HEK293 (cell line): ENCODE results near the gene ISG15.

ENCODE experiments used
- CTCF ChIA-PET: fragments of 350-600 bp; formaldehyde crosslinking; extraction: SDS; loops from one replicate; lab custom pipeline; 2021; ENCODE audit warnings: antibody characterized with exemption; lab: Yijun Ruan, JAX
- POLR2A ChIA-PET: fragments of 300-600 bp; formaldehyde crosslinking; extraction: SDS; loops from one replicate; lab custom pipeline; 2020; ENCODE audit warnings: antibody characterized with exemption, inconsistent platforms; lab: Yijun Ruan, JAX
- H3K27ac ChIP-seq: fragments of 200-500 bp; sonication (Bioruptor generic); 2 replicates; pipeline ENCODE4 v1.5.1; 2014; ENCODE audit warnings: low read depth, low read length, control low read depth, inconsistent platforms; ENCODE audit errors: extremely low read depth
- H3K36me3 ChIP-seq, 2 experiments: fragments of 200-500 bp in 1 of 2; sonication (Bioruptor generic) in 1 of 2; 1 replicate in 1 of 2; 2 replicates in 1 of 2; pipeline ENCODE4 v1.5.1; 2014 to 2017; ENCODE audit warnings: inconsistent platforms in 2 of 2, low read length in 2 of 2; ENCODE audit not compliant: control insufficient read depth in 2 of 2, insufficient read depth in 1 of 2
- H3K4me1 ChIP-seq: fragments of 200-500 bp; sonication (Bioruptor generic); 2 replicates; pipeline ENCODE4 v1.5.1; 2014; ENCODE audit warnings: mild to moderate bottlenecking, low read length, inconsistent platforms; ENCODE audit not compliant: control insufficient read depth, insufficient read depth
- H3K4me3 ChIP-seq: 2 replicates; pipeline ENCODE4 v1.5.1; 2011; ENCODE audit warnings: low read depth, mild to moderate bottlenecking, control low read depth, low read length, moderate library complexity
- H3K9me3 ChIP-seq: fragments of 200-500 bp; sonication (Bioruptor generic); 2 replicates; pipeline ENCODE4 v1.5.1; 2014; ENCODE audit warnings: low read depth, low read length, inconsistent platforms; ENCODE audit not compliant: control insufficient read depth, insufficient read depth
- GLI2 ChIP-seq: fragments of 450-650 bp; formaldehyde crosslinking; IDR thresholded peaks from 2 replicates; pipeline ENCODE4; 2017; ENCODE audit warnings: missing biosample characterization, missing genetic modification characterization, low read depth, borderline replicate concordance
- GLIS1 ChIP-seq: fragments of 450-650 bp; formaldehyde crosslinking; IDR thresholded peaks from 2 replicates; pipeline ENCODE4 v1.5.1; 2016; ENCODE audit warnings: missing biosample characterization, missing genetic modification characterization
- GLIS2 ChIP-seq: fragments of 450-650 bp; formaldehyde crosslinking; IDR thresholded peaks from 2 replicates; pipeline ENCODE4 v1.5.1; 2016; ENCODE audit warnings: missing biosample characterization, missing genetic modification characterization
- KLF10 ChIP-seq: fragments of 450-650 bp; IDR thresholded peaks from 2 replicates; pipeline ENCODE4 v1.5.1; 2018; ENCODE audit warnings: missing biosample characterization, mild to moderate bottlenecking, missing genetic modification characterization
- KLF7 ChIP-seq: fragments of 450-650 bp; formaldehyde crosslinking; IDR thresholded peaks from 2 replicates; pipeline ENCODE4 v1.5.1; 2016; ENCODE audit warnings: missing biosample characterization, missing genetic modification characterization, borderline replicate concordance
- PRDM4 ChIP-seq: fragments of 450-650 bp; formaldehyde crosslinking; IDR thresholded peaks from 2 replicates; pipeline ENCODE4 v1.5.1; 2017; ENCODE audit warnings: missing biosample characterization, missing genetic modification characterization
- REPIN1 ChIP-seq: fragments of 450-650 bp; formaldehyde crosslinking; IDR thresholded peaks from 2 replicates; pipeline ENCODE4 v1.5.1; 2017; ENCODE audit warnings: missing biosample characterization, missing genetic modification characterization, low read depth
- ZNF155 ChIP-seq: fragments of 450-650 bp; formaldehyde crosslinking; IDR thresholded peaks from 2 replicates; pipeline ENCODE4 v1.5.1; 2016; ENCODE audit warnings: missing biosample characterization, missing genetic modification characterization
- ZNF510 ChIP-seq: fragments of 450-650 bp; formaldehyde crosslinking; IDR thresholded peaks from 2 replicates; pipeline ENCODE4 v1.5.1; 2018; ENCODE audit warnings: mild to moderate bottlenecking, missing genetic modification characterization, missing biosample characterization; ENCODE audit not compliant: insufficient replicate concordance
- ZNF629 ChIP-seq: fragments of 450-650 bp; formaldehyde crosslinking; IDR thresholded peaks from 2 replicates; pipeline ENCODE4 v1.5.1; 2017; ENCODE audit warnings: missing biosample characterization, missing genetic modification characterization
- ZNF660 ChIP-seq: fragments of 450-650 bp; IDR thresholded peaks from 2 replicates; pipeline ENCODE4 v1.5.1; 2018; ENCODE audit warnings: missing biosample characterization, mild to moderate bottlenecking, missing genetic modification characterization
- ZNF791 ChIP-seq: fragments of 450-650 bp; formaldehyde crosslinking; IDR thresholded peaks from 2 replicates; pipeline ENCODE4 v1.5.1; 2016; ENCODE audit warnings: missing biosample characterization, missing genetic modification characterization
- TF ChIP-seq, protein P1 (sequence below): fragments of 450-650 bp; formaldehyde crosslinking; IDR thresholded peaks from 2 replicates; pipeline ENCODE4 v1.5.1; 2016; ENCODE audit warnings: missing biosample characterization, missing genetic modification characterization
- TF ChIP-seq, protein P2 (sequence below): fragments of 450-650 bp; formaldehyde crosslinking; IDR thresholded peaks from 2 replicates; pipeline ENCODE4 v1.5.1; 2016; ENCODE audit warnings: missing biosample characterization, missing genetic modification characterization
- TF ChIP-seq, protein P3 (sequence below): fragments of 450-650 bp; formaldehyde crosslinking; IDR thresholded peaks from 2 replicates; pipeline ENCODE4 v1.5.1; 2016; ENCODE audit warnings: missing biosample characterization, missing genetic modification characterization

Gene ISG15

DNA sequence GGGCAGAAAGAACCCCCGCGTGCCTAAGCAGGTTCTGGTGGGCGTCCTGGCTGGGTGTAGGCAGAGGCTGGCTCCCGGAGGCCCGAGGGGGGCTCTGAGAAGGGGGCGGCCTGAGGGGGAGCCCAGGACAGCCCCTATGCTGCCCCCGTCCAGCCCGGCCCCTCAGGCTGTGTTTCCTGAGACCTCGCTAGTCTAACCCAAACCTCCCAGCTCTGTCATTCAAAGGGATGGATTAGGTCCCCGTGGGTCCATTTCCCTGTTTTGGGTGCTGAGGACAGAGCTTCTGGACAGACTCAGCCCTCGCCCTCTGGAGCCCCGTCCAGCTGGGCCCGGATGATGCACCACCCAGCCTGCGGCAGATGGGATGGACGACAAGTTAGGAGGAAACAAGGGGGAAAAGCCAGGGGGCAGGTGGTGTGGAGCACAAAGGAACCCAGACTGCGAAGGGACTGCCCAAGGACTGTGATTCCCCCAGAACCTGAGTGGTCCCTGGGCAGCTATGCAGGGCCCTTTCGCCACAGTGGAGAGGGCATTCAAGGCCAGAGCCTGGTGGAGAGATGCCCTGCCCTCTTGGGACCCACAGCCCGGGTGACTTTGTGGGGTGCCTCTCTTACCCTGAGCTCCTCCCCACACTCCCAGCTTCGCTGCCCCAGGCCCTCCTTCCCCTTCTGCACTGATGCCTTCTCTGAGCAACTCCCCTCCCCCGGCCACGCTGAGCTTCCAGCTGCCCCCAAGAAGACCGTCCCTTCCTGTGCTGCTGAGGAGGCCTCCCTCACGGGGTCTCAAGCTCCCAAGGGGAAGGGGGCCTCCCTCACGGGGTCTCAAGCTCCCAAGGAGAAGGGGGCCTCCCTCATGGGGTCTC is 16.2 kb upstream of the ISG15 start (continued):
- TF ChIP-seq, protein P1, sequence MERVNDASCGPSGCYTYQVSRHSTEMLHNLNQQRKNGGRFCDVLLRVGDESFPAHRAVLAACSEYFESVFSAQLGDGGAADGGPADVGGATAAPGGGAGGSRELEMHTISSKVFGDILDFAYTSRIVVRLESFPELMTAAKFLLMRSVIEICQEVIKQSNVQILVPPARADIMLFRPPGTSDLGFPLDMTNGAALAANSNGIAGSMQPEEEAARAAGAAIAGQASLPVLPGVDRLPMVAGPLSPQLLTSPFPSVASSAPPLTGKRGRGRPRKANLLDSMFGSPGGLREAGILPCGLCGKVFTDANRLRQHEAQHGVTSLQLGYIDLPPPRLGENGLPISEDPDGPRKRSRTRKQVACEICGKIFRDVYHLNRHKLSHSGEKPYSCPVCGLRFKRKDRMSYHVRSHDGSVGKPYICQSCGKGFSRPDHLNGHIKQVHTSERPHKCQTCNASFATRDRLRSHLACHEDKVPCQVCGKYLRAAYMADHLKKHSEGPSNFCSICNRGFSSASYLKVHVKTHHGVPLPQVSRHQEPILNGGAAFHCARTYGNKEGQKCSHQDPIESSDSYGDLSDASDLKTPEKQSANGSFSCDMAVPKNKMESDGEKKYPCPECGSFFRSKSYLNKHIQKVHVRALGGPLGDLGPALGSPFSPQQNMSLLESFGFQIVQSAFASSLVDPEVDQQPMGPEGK, result peak; percentile 86
- no peak for TF ChIP-seq ZNF510 (tag by site-specific recombination)
- TF ChIP-seq ZNF629 (tag by site-specific recombination), result no peak
- TF ChIP-seq ZNF155 (tag by site-specific recombination), result no peak
- no peak for TF ChIP-seq GLI2 (tag by site-specific recombination)
- no peak for TF ChIP-seq KLF10
- no peak for TF ChIP-seq ZNF660 (tag by site-specific recombination)
- TF ChIP-seq REPIN1 (tag by site-specific recombination), result no peak
- TF ChIP-seq, protein P2, sequence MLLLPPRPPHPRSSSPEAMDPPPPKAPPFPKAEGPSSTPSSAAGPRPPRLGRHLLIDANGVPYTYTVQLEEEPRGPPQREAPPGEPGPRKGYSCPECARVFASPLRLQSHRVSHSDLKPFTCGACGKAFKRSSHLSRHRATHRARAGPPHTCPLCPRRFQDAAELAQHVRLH (tag by site-specific recombination), result no peak

DNA sequence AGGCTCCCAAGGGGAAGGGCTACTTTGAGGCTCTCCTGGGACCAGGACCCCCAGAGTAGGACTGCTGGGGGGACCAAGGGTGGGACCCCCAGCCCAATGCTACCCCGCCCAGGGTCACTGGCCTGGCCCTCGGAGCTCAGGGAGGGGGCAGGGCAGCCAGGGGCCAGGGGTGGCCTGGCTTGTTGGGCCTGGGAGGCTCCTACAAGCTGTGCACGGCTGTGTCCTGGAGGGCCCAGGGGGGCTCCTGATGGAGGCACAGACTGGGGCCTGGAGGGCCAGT is 15.6 kb upstream of the ISG15 start:
- H3K4me3 ChIP-seq, result peak overlapping the region; percentile 74
- no peaks in the 10 kb centered on the region for H3K9me3 ChIP-seq
- H3K27ac ChIP-seq, result peak overlapping the region; percentile 97
- H3K36me3 ChIP-seq, result peaks cover 0 to 24% of the 10 kb centered on the region in 2 experiments; a peak in 2 of 3 replicates
- ChIA-PET CTCF (interaction anchor here (1.1 to 1.8 kb wide), 2 partner anchors 14 to 66 kb away, joined by 5 to 11 read pairs; no protein-coding TSS in a partner anchor), POLR2A (interaction anchor here (0.5 to 6.5 kb wide), 7 partner anchors 9 to 82 kb away, joined by 3 to 44 read pairs (median 5); partner anchors contain the start of genes AGRN and ISG15)
- TF ChIP-seq ZNF791 (no peak), PRDM4 (tag by site-specific recombination) (0 out of 2 replicates have a peak, but pooled peaks have one; percentile 5), GLIS2 (peak; percentile 98), KLF7 (tag by site-specific recombination) (0 out of 2 replicates have a peak, but pooled peaks have one; percentile 7), GLIS1 (tag by site-specific recombination) (peak; percentile 90; the same call in 1 of the 2 replicates)
- TF ChIP-seq, protein P3, sequence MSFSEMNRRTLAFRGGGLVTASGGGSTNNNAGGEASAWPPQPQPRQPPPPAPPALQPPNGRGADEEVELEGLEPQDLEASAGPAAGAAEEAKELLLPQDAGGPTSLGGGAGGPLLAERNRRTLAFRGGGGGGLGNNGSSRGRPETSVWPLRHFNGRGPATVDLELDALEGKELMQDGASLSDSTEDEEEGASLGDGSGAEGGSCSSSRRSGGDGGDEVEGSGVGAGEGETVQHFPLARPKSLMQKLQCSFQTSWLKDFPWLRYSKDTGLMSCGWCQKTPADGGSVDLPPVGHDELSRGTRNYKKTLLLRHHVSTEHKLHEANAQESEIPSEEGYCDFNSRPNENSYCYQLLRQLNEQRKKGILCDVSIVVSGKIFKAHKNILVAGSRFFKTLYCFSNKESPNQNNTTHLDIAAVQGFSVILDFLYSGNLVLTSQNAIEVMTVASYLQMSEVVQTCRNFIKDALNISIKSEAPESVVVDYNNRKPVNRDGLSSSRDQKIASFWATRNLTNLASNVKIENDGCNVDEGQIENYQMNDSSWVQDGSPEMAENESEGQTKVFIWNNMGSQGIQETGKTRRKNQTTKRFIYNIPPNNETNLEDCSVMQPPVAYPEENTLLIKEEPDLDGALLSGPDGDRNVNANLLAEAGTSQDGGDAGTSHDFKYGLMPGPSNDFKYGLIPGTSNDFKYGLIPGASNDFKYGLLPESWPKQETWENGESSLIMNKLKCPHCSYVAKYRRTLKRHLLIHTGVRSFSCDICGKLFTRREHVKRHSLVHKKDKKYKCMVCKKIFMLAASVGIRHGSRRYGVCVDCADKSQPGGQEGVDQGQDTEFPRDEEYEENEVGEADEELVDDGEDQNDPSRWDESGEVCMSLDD (tag by site-specific recombination), result peak; percentile 98
- H3K4me1 ChIP-seq, result 0 out of 2 replicates have a peak, but pooled peaks cover 3% of the 10 kb centered on the region
